SK-N-SH (cell line): ENCODE results near the gene BCO2. TPM values are rescaled to one million over a fixed set of nuclear protein-coding genes. Genes with fewer than 3 reads are reported as not detected.

ENCODE experiments used
- CTCF ChIA-PET: fragments of 300-600, 350-600 bp; formaldehyde crosslinking; extraction: SDS; loops from one replicate; lab custom pipeline; 2021; lab: Yijun Ruan, JAX
- POLR2A ChIA-PET: fragments of 350-600 bp; sonication (Branson Sonifier 250); formaldehyde crosslinking; extraction: SDS; loops from one replicate; lab custom pipeline; 2020; ENCODE audit warnings: antibody characterized with exemption, inconsistent platforms; lab: Yijun Ruan, JAX
- DNase-seq: peaks from one replicate; pipeline ENCODE4 v3.0.0; 2012
- H2AFZ ChIP-seq: fragments of 200-600 bp; sonication (generic); 2 replicates; pipeline ENCODE4 v1.8.1; 2016; ENCODE audit warnings: antibody characterized with exemption, mild to moderate bottlenecking, low read depth
- H3F3A ChIP-seq: fragments of 200-600 bp; sonication (generic); replicated peaks from 2 replicates; pipeline ENCODE3; 2016; ENCODE audit warnings: antibody characterized with exemption, mild to moderate bottlenecking; ENCODE audit not compliant: insufficient read depth
- H3K27ac ChIP-seq, 2 experiments: fragments of 200-500 bp in 1 of 2; fragments of 200-600 bp in 1 of 2; sonication (Bioruptor generic) in 1 of 2; sonication (generic), shearing (Covaris generic) in 1 of 2; 2 replicates each; pipeline versions ENCODE4 v1.5.1 to v1.6.1; 2014 to 2016; ENCODE audit warnings: low read depth in 2 of 2, inconsistent platforms in 1 of 2, low read length in 1 of 2, mild to moderate bottlenecking in 1 of 2, mixed read lengths in 1 of 2
- H3K27me3 ChIP-seq: fragments of 200-600 bp; sonication (generic), shearing (Covaris generic); 2 replicates; pipeline ENCODE4 v1.6.1; 2016; ENCODE audit warnings: mixed run types; ENCODE audit not compliant: insufficient read depth
- H3K36me3 ChIP-seq, 2 experiments: fragments of 200-500 bp in 1 of 2; fragments of 200-600 bp in 1 of 2; sonication (Bioruptor generic) in 1 of 2; sonication (generic) in 1 of 2; replicated peaks in 1 of 2; 2 replicates each; pipeline versions ENCODE3 to v1.5.1; 2014 to 2016; ENCODE audit warnings: low read length in 1 of 2, mild to moderate bottlenecking in 1 of 2; ENCODE audit not compliant: insufficient read depth in 2 of 2, control insufficient read depth in 1 of 2
- H3K4me1 ChIP-seq, 2 experiments: fragments of 200-500 bp in 1 of 2; fragments of 200-600 bp in 1 of 2; sonication (Bioruptor generic) in 1 of 2; sonication (generic), shearing (Covaris generic) in 1 of 2; 2 replicates each; pipeline versions ENCODE4 v1.5.1 to v1.6.1; 2014 to 2016; ENCODE audit warnings: low read depth in 1 of 2, low read length in 1 of 2, mixed run types in 1 of 2; ENCODE audit not compliant: insufficient read depth in 2 of 2, control insufficient read depth in 1 of 2
- H3K4me2 ChIP-seq: fragments of 200-600 bp; sonication (generic), shearing (Covaris generic); 2 replicates; pipeline ENCODE4 v1.6.1; 2017; ENCODE audit warnings: mixed run types
- H3K4me3 ChIP-seq, 2 experiments: fragments of 200-500 bp in 1 of 2; fragments of 200-600 bp in 1 of 2; sonication (Bioruptor generic) in 1 of 2; sonication (generic), shearing (Covaris generic) in 1 of 2; 2 replicates each; pipeline versions ENCODE4 v1.5.1 to v1.8.1; 2014 to 2016; ENCODE audit warnings: low read depth in 2 of 2, inconsistent platforms in 1 of 2, low read length in 1 of 2, mild to moderate bottlenecking in 1 of 2, mixed read lengths in 1 of 2, moderate library complexity in 1 of 2
- H3K79me2 ChIP-seq: fragments of 200-600 bp; sonication (generic); 2 replicates; pipeline ENCODE4 v1.8.1; 2017; ENCODE audit warnings: mild to moderate bottlenecking; ENCODE audit not compliant: insufficient read depth
- H3K9ac ChIP-seq: fragments of 200-600 bp; sonication (generic); 2 replicates; pipeline ENCODE4 v1.6.1; 2017; ENCODE audit warnings: mixed run types
- H3K9me2 ChIP-seq: fragments of 200-600 bp; sonication (generic); 2 replicates; pipeline ENCODE4 v1.6.1; 2017; ENCODE audit warnings: mixed run types
- H3K9me3 ChIP-seq: fragments of 200-600 bp; sonication (generic); 2 replicates; pipeline ENCODE4 v1.6.1; 2017; ENCODE audit warnings: mixed run types, mild to moderate bottlenecking, moderate library complexity
- H4K20me1 ChIP-seq: fragments of 200-600 bp; sonication (generic); 2 replicates; pipeline ENCODE4 v1.6.1; 2017; ENCODE audit warnings: mild to moderate bottlenecking, mixed run types; ENCODE audit not compliant: insufficient read depth
- CHD2 ChIP-seq: fragments of 150-350 bp; IDR thresholded peaks from 2 replicates; pipeline ENCODE4 v1.6.1; 2018; ENCODE audit warnings: low read length; ENCODE audit not compliant: partially characterized antibody
- ELF1 ChIP-seq: IDR thresholded peaks from 2 replicates; pipeline ENCODE4 v1.4.0; 2012
- EZH2phosphoT487 ChIP-seq: fragments of 200-600 bp; sonication (generic); IDR thresholded peaks from 2 replicates; pipeline ENCODE4 v1.6.1; 2017; ENCODE audit warnings: low read depth, mixed run types, mild to moderate bottlenecking, antibody characterized with exemption, moderate library complexity, borderline replicate concordance
- FOSL2 ChIP-seq: IDR thresholded peaks from 2 replicates; pipeline ENCODE4 v1.4.0; 2012; ENCODE audit warnings: low read depth, mild to moderate bottlenecking, moderate library complexity, borderline replicate concordance
- FOXM1 ChIP-seq: IDR thresholded peaks from 2 replicates; pipeline ENCODE4 v1.4.0; 2012; ENCODE audit warnings: low read depth, mild to moderate bottlenecking
- GATA2 ChIP-seq: sonication (generic); formaldehyde crosslinking; IDR thresholded peaks from 2 replicates; pipeline ENCODE4 v1.5.0; 2020; ENCODE audit warnings: mild to moderate bottlenecking, missing genetic modification reagents
- MEF2A ChIP-seq: IDR thresholded peaks from 2 replicates; pipeline ENCODE4 v1.4.0; 2012; ENCODE audit warnings: low read depth, borderline replicate concordance
- MXI1 ChIP-seq: IDR thresholded peaks from 2 replicates; pipeline ENCODE4 v1.6.1; 2012; ENCODE audit warnings: mild to moderate bottlenecking, low read depth, low read length, improper control_type of control experiment
- NFIC ChIP-seq: IDR thresholded peaks from 2 replicates; pipeline ENCODE4 v1.4.0; 2012; ENCODE audit warnings: borderline replicate concordance
- NRF1 ChIP-seq: IDR thresholded peaks from 2 replicates; pipeline ENCODE4 v1.6.1; 2012; ENCODE audit warnings: low read depth, mild to moderate bottlenecking, low read length
- POLR2AphosphoS5 ChIP-seq: IDR thresholded peaks from 2 replicates; pipeline ENCODE4 v1.6.1; 2012; ENCODE audit warnings: low read depth, low read length
- RAD21 ChIP-seq: IDR thresholded peaks from 2 replicates; pipeline ENCODE4 v1.6.1; 2012; ENCODE audit warnings: mild to moderate bottlenecking, low read length
- RCOR1 ChIP-seq: fragments of 150-350 bp; IDR thresholded peaks from 2 replicates; pipeline ENCODE4 v1.6.1; 2017; ENCODE audit warnings: antibody characterized with exemption, low read length
- RFX5 ChIP-seq: IDR thresholded peaks from 2 replicates; pipeline ENCODE4 v1.6.1; 2012; ENCODE audit warnings: mild to moderate bottlenecking, improper control_type of control experiment, low read length
- RXRA ChIP-seq: IDR thresholded peaks from 2 replicates; pipeline ENCODE4 v1.4.0; 2012; ENCODE audit warnings: low read depth, mild to moderate bottlenecking, borderline replicate concordance
- SIN3A ChIP-seq: IDR thresholded peaks from 2 replicates; pipeline ENCODE4 v1.6.1; 2012; ENCODE audit warnings: low read depth, mild to moderate bottlenecking, low read length, moderate library complexity, borderline replicate concordance
- TAF1 ChIP-seq: IDR thresholded peaks from 2 replicates; pipeline ENCODE4 v1.6.1; 2012; ENCODE audit warnings: low read depth, mild to moderate bottlenecking, low read length, moderate library complexity, borderline replicate concordance
- TCF12 ChIP-seq: IDR thresholded peaks from 2 replicates; pipeline ENCODE4 v1.4.0; 2012
- TEAD4 ChIP-seq: IDR thresholded peaks from 2 replicates; pipeline ENCODE4 v1.4.0; 2012; ENCODE audit warnings: mild to moderate bottlenecking, borderline replicate concordance; ENCODE audit not compliant: insufficient read depth
- YY1 ChIP-seq: IDR thresholded peaks from 2 replicates; pipeline ENCODE4 v1.4.0; 2012; ENCODE audit warnings: low read depth, mild to moderate bottlenecking
- WGBS: methylation state at CpG from one replicate; pipeline ENCODE4 v1.1.6; 2017; ENCODE audit warnings: low lambda C conversion rate; 5-methylcytosine and 5-hydroxymethylcytosine counted together
- polyA plus RNA-seq, 3 experiments: library from polyadenylated mRNA; depleted of rRNA; stranded (reverse); fragments of >200 nt; gene quantifications; 2 replicates each; pipeline ENCODE4 v1.2.3, GENCODE V29; 2012
- TF ChIP-seq, protein P1 (sequence below): IDR thresholded peaks from 2 replicates; pipeline ENCODE4 v1.4.0; 2012; ENCODE audit warnings: low read depth, borderline replicate concordance
- TF ChIP-seq, protein P2 (sequence below): IDR thresholded peaks from 2 replicates; pipeline ENCODE4 v1.4.0; 2012; ENCODE audit warnings: low read depth
- TF ChIP-seq, protein P3 (sequence below): fragments of 150-350 bp; IDR thresholded peaks from 2 replicates; pipeline ENCODE4 v1.6.1; 2016; ENCODE audit warnings: mild to moderate bottlenecking, low read depth, low read length

BCO2 gene
- polyA plus RNA-seq, 1 of the 3 experiments (the other 2 are of a cell fraction), result 0.87 TPM

DNA sequence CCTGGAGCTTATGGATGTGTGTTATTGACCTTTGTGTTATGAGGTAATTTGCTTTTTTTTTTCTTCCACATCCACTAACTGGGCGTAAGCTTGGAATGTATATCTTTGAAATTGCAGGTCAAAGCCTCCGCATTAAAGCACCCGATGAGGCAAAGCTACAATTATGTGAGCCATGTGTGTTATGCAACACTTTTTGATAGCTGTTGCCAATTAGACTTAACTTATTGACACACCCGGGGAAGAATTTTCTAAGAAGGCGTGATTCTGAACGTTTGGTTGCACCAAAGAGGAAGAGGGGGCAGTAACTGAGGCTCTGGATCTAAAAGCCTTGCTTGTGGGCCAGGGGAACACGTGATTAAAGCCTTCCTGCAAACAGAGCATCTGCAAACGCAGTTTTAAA is 8.8 kb upstream of the BCO2 start (continued):
- TF ChIP-seq RAD21 (no peak), EZH2phosphoT487 (no peak), GATA2 (CRISPR knock-in tag) (no peak), TCF12 (no peak), RCOR1 (no peak), SIN3A (no peak), ELF1 (no peak)

DNA sequence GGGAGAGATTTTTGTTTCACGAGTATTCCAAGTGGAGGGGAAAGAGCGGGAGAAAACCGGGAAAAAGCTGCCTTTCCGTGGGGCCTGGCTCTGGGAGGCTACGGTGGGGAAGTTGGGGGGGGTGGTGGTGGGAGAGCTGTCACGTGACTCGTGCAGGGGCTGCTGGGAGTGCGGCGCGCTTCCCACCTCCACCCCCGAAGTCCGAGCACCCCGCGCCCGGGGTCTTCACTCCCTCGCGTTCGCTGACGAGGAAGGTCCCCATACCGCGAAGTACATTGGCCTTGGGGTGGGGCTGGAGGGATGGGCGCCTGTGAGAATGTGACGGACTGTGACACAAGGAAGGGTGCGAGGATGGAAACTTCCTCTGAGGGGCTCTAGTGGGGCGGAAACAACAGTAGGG is 8.2 kb upstream of the BCO2 start, which contains the start of gene TEX12:
Gene TEX12 (plus strand): TSS at position 228 of the 400 bp plus-strand sequence. CDS start 1,897 bp downstream, outside the sequence.
- no peaks in the 10 kb centered on the region for H3K27me3 ChIP-seq
- no peak within 1 kb of the TSS for H2AFZ ChIP-seq
- no peak within 1 kb of the TSS for H3K4me2 ChIP-seq
- H3K4me3 ChIP-seq, result no peak within 1 kb of the TSS
- 97% methylated on average over 25 of the region's 25 CpGs for WGBS
- H3K9ac ChIP-seq, result no peak within 1 kb of the TSS
- H3F3A ChIP-seq, result peaks cover 3% of the 10 kb centered on the region
- no peak within 1 kb of the TSS for H3K27ac ChIP-seq
- no peak for DNase-seq
- no peaks in the 10 kb centered on the region for H3K79me2 ChIP-seq
- no peaks in the 10 kb centered on the region for H3K9me2 ChIP-seq
- no peak for TF ChIP-seq YY1
- no peak for TF ChIP-seq TCF12
- TF ChIP-seq NRF1, result no peak
- no peak for TF ChIP-seq TAF1
- no peak for TF ChIP-seq EZH2phosphoT487
- no peak for TF ChIP-seq MEF2A
- TF ChIP-seq CHD2, result no peak
- no peak for TF ChIP-seq NFIC
- no peak for TF ChIP-seq FOXM1
- no peak for TF ChIP-seq POLR2AphosphoS5
- TF ChIP-seq, protein P1, sequence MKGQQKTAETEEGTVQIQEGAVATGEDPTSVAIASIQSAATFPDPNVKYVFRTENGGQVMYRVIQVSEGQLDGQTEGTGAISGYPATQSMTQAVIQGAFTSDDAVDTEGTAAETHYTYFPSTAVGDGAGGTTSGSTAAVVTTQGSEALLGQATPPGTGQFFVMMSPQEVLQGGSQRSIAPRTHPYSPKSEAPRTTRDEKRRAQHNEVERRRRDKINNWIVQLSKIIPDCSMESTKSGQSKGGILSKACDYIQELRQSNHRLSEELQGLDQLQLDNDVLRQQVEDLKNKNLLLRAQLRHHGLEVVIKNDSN, result no peak
- TF ChIP-seq TEAD4, result no peak
- TF ChIP-seq, protein P2, sequence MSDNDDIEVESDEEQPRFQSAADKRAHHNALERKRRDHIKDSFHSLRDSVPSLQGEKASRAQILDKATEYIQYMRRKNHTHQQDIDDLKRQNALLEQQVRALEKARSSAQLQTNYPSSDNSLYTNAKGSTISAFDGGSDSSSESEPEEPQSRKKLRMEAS, result no peak
- no peak for TF ChIP-seq MXI1
- TF ChIP-seq RXRA, result no peak
- TF ChIP-seq FOSL2, result no peak
- no peak for TF ChIP-seq RFX5
- TF ChIP-seq, protein P3, sequence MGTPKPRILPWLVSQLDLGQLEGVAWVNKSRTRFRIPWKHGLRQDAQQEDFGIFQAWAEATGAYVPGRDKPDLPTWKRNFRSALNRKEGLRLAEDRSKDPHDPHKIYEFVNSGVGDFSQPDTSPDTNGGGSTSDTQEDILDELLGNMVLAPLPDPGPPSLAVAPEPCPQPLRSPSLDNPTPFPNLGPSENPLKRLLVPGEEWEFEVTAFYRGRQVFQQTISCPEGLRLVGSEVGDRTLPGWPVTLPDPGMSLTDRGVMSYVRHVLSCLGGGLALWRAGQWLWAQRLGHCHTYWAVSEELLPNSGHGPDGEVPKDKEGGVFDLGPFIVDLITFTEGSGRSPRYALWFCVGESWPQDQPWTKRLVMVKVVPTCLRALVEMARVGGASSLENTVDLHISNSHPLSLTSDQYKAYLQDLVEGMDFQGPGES, result no peak
- TF ChIP-seq ELF1, result no peak
- no peaks in the 10 kb centered on the region for H3K36me3 ChIP-seq
- H3K4me1 ChIP-seq, result no peaks in the 10 kb centered on the region
- CTCF ChIA-PET, result interaction anchor here (1.7 to 2.7 kb wide), 2 partner anchors 9 to 53 kb away, joined by 7 to 13 read pairs; partner anchors contain the start of gene BCO2
- no peaks in the 10 kb centered on the region for H4K20me1 ChIP-seq
- H3K9me3 ChIP-seq, result no peaks in the 10 kb centered on the region
- POLR2A ChIA-PET, result no interaction called here
